CD14-positive monocyte (primary cell): Measurements from ENCODE around the gene RPRML. TPM values are rescaled to one million over a fixed set of nuclear protein-coding genes. Genes with fewer than 3 reads are reported as not detected.

Source experiments
- DNase-seq, 3 donors: peaks; one replicate each; pipeline ENCODE4 v3.0.0-alpha.2; 2011 to 2022
- H2AFZ ChIP-seq: 2 replicates; pipeline ENCODE4 v1.6.0; 2012; ENCODE audit warnings: mild to moderate bottlenecking, low read depth, low read length, inconsistent platforms; ENCODE audit not compliant: insufficient read depth, poor library complexity, severe bottlenecking
- H3K27ac ChIP-seq, 2 donors: 1 replicate in 1 of 2; 2 replicates in 1 of 2; pipeline ENCODE4 v1.5.1; 2012 to 2013; ENCODE audit warnings: low read length in 2 of 2, control low read depth in 1 of 2, inconsistent platforms in 1 of 2, low read depth in 1 of 2, mild to moderate bottlenecking in 1 of 2
- H3K27me3 ChIP-seq, 2 donors: one replicate each; pipeline versions ENCODE4 v1.6.0 to v1.6.1; 2011 to 2013; ENCODE audit warnings: low read length in 2 of 2; ENCODE audit not compliant: control insufficient read depth in 2 of 2, insufficient read depth in 2 of 2
- H3K36me3 ChIP-seq, 2 donors: replicated peaks in 1 of 2; 1 replicate in 1 of 2; 2 replicates in 1 of 2; pipeline versions ENCODE4 v1.5.1 to v1.6.1; 2012 to 2013; ENCODE audit warnings: low read length in 2 of 2, control low read depth in 1 of 2, inconsistent platforms in 1 of 2, mild to moderate bottlenecking in 1 of 2; ENCODE audit not compliant: insufficient read depth in 2 of 2, control insufficient read depth in 1 of 2
- H3K4me1 ChIP-seq, 2 donors: 1 replicate in 1 of 2; 2 replicates in 1 of 2; pipeline versions ENCODE4 v1.5.1 to v1.6.1; 2012 to 2013; ENCODE audit warnings: low read length in 2 of 2, control low read depth in 1 of 2, inconsistent platforms in 1 of 2, mild to moderate bottlenecking in 1 of 2, moderate library complexity in 1 of 2; ENCODE audit not compliant: insufficient read depth in 2 of 2, control insufficient read depth in 1 of 2
- H3K4me2 ChIP-seq: replicated peaks from 2 replicates; pipeline ENCODE3; 2012; ENCODE audit warnings: low read length, moderate library complexity, mild to moderate bottlenecking; ENCODE audit not compliant: poor library complexity, severe bottlenecking; ENCODE audit errors: extremely low read depth
- H3K4me3 ChIP-seq, 3 experiments: fragments of 200-600 bp in 1 of 3; sonication (generic) in 1 of 3; replicated peaks in 1 of 3; 1 replicate in 2 of 3; 2 replicates in 1 of 3; pipeline ENCODE4 v1.5.1; 2011 to 2013; ENCODE audit warnings: low read length in 3 of 3, mild to moderate bottlenecking in 3 of 3, control low read depth in 2 of 3, low read depth in 2 of 3, inconsistent platforms in 1 of 3, moderate library complexity in 1 of 3
- H3K79me2 ChIP-seq: 2 replicates; pipeline ENCODE4 v1.6.0; 2012; ENCODE audit warnings: mild to moderate bottlenecking, control low read depth, inconsistent platforms, low read length, moderate library complexity; ENCODE audit not compliant: insufficient read depth
- H3K9ac ChIP-seq: 2 replicates; pipeline ENCODE4 v1.6.0; 2017; ENCODE audit warnings: low read length, mild to moderate bottlenecking; ENCODE audit not compliant: insufficient read depth, poor library complexity, severe bottlenecking
- H3K9me3 ChIP-seq, 2 donors: replicated peaks in 1 of 2; 1 replicate in 1 of 2; 2 replicates in 1 of 2; pipeline versions ENCODE4 v1.5.1 to v1.6.1; 2012 to 2013; ENCODE audit warnings: low read length in 2 of 2, control low read depth in 1 of 2; ENCODE audit not compliant: control insufficient read depth in 1 of 2, insufficient read depth in 1 of 2
- H4K20me1 ChIP-seq: 2 replicates; pipeline ENCODE4 v1.6.0; 2012; ENCODE audit warnings: mild to moderate bottlenecking, low read length, control low read depth, moderate library complexity; ENCODE audit not compliant: insufficient read depth
- H3K27ac Mint-ChIP-seq, 7 donors: one replicate each; pipeline ENCODE4 v1.8.0; 2020; ENCODE audit warnings: mild to moderate bottlenecking in 7 of 7, mixed read lengths in 7 of 7, moderate library complexity in 6 of 7, inconsistent platforms in 2 of 7
- H3K27me3 Mint-ChIP-seq, 3 donors: one replicate each; pipeline ENCODE4 v1.8.0; 2021 to 2022; ENCODE audit warnings: low read depth in 3 of 3, mild to moderate bottlenecking in 3 of 3, mixed read lengths in 3 of 3, moderate library complexity in 3 of 3, inconsistent platforms in 1 of 3
- H3K36me3 Mint-ChIP-seq, 2 donors: one replicate each; pipeline ENCODE4 v1.8.0; 2020; ENCODE audit warnings: mixed read lengths in 2 of 2, inconsistent platforms in 1 of 2, mild to moderate bottlenecking in 1 of 2
- H3K4me1 Mint-ChIP-seq: one replicate; pipeline ENCODE4 v1.8.0; 2020; ENCODE audit warnings: mild to moderate bottlenecking, mixed read lengths
- H3K4me3 Mint-ChIP-seq, 2 donors: one replicate each; pipeline ENCODE4 v1.8.0; 2020; ENCODE audit warnings: mild to moderate bottlenecking in 2 of 2, mixed read lengths in 2 of 2, moderate library complexity in 1 of 2
- H3K9me3 Mint-ChIP-seq, 7 donors: one replicate each; pipeline ENCODE4 v1.8.0; 2020 to 2022; ENCODE audit warnings: mixed read lengths in 7 of 7, mild to moderate bottlenecking in 6 of 7, moderate library complexity in 6 of 7, inconsistent platforms in 2 of 7
- WGBS: methylation state at CpG from one replicate; pipeline ENCODE4 v1.1.5; 2013; ENCODE audit warnings: missing lambda C conversion rate; ENCODE audit not compliant: insufficient coverage; 5-methylcytosine and 5-hydroxymethylcytosine counted together
- intact Hi-C, 2 donors: fragments of 100-400 bp; cut with micrococcal nuclease; formaldehyde crosslinking; loops; one replicate each; pipeline versions ENCODE4 v1.15.0 to v1.15.1; 2023
- polyA plus RNA-seq, 3 donors: library from polyadenylated mRNA; depleted of rRNA in 1 of 3; unstranded in 2 of 3; stranded (reverse) in 1 of 3; fragments of 300-500 nt in 2 of 3; fragments of >200 nt in 1 of 3; fragmentation: Illumina TruSeq in 2 of 3; gene quantifications; 1 replicate in 2 of 3; 2 replicates in 1 of 3; pipeline ENCODE4 v1.2.3, GENCODE V29; 2012 to 2021
- TF ChIP-seq, protein P1 (sequence below): fragments of 200-600 bp; IDR thresholded peaks from one replicate; pipeline ENCODE4 v1.8.0; 2022; ENCODE audit warnings: antibody characterized with exemption, mild to moderate bottlenecking

The RPRML gene
- polyA plus RNA-seq, 3 donors = not detected

DNA sequence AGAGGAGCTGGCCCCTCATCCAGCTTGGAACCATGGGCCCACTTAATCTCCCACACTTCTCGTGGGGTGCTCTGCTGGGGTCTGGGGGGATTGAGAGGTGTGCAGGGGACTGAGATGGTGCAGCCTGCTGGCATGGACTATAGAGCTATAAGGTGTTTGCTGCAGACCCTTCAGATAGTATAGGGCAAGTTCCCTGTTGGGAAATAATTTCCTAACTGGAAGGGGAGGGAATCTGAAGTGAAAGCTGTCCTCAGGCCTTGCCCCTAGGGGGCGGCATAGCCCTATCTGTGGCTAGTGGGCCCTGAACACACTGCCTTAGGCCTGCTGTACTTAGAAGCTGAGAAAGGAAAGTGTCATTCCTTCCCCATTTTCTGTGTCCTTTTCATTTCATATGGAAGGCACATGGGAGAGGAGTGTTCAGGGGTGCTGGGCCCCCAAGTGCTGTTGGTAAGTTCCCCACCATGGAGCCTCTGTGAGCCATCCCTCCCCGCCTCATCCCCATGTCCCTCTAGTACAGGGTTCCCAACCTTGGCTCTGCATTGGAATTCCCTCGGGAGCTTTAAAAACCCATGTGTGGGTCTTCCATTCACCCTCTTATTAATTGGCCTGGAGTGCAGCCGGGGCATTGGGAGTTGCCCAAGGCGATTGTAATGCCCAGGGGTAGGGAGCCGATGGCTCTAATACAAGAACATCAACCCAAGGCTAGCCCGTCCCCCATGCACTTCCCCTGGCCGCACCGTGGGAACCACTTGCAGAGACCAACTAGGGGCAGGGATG lies 36.4 kb downstream of the RPRML start:
- Histone ChIP-seq H3K27me3 (peaks cover 0 to 4% of the 10 kb centered on the region in 2 donors), H3K4me2 (no peak overlapping the region), H3K9ac (no peak overlapping the region), H3K79me2 (no peaks in the 10 kb centered on the region), H3K4me3 (no peak overlapping the region), H3K4me1 (peaks cover 4 to 11% of the 10 kb centered on the region in 2 donors), H3K27ac (no peak overlapping the region), H4K20me1 (peaks cover 22% of the 10 kb centered on the region), H3K36me3 (peaks cover 30 to 46% of the 10 kb centered on the region in 2 donors), H3K9me3 (no peaks in the 10 kb centered on the region), H2AFZ (no peak overlapping the region)
- WGBS = 63% methylated on average over 7 of the region's 10 CpGs
- TF ChIP-seq, protein P1, sequence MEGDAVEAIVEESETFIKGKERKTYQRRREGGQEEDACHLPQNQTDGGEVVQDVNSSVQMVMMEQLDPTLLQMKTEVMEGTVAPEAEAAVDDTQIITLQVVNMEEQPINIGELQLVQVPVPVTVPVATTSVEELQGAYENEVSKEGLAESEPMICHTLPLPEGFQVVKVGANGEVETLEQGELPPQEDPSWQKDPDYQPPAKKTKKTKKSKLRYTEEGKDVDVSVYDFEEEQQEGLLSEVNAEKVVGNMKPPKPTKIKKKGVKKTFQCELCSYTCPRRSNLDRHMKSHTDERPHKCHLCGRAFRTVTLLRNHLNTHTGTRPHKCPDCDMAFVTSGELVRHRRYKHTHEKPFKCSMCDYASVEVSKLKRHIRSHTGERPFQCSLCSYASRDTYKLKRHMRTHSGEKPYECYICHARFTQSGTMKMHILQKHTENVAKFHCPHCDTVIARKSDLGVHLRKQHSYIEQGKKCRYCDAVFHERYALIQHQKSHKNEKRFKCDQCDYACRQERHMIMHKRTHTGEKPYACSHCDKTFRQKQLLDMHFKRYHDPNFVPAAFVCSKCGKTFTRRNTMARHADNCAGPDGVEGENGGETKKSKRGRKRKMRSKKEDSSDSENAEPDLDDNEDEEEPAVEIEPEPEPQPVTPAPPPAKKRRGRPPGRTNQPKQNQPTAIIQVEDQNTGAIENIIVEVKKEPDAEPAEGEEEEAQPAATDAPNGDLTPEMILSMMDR = peak; percentile 79
- Mint-ChIP-seq H3K9me3 (peaks cover 0 to 2% (median 0%) of the 10 kb centered on the region in 7 donors), H3K36me3 (peaks cover 39 to 45% of the 10 kb centered on the region in 2 donors), H3K27ac (no peak overlapping the region), H3K4me1 (peaks cover 19% of the 10 kb centered on the region), H3K27me3 (peaks cover 6 to 17% (median 14%) of the 10 kb centered on the region in 3 donors), H3K4me3 (no peak overlapping the region)
- peak; percentile 12 to 33 (median 30) for DNase-seq
- intact Hi-C loops = loop anchor here in 1 of 2 donors (5.0 kb wide), 1 partner anchor 100 kb away; no protein-coding TSS in a partner anchor

GRCh38 chr17:46940692-46941404 lies 38.2 kb downstream of the RPRML start:
- H3K27me3 Mint-ChIP-seq = peaks cover 6 to 17% (median 14%) of the 10 kb centered on the region in 3 donors
- H3K27me3 ChIP-seq = peaks cover 0 to 4% of the 10 kb centered on the region in 2 donors
- intact Hi-C loops = loop anchor here (2.0 to 5.0 kb wide), 2 partner anchors 98 to 99 kb away; no protein-coding TSS in a partner anchor
- peaks cover 22% of the 10 kb centered on the region for H4K20me1 ChIP-seq
- H3K36me3 Mint-ChIP-seq = peaks cover 57 to 63% of the 10 kb centered on the region in 2 donors
- no peak overlapping the region for H3K4me2 ChIP-seq
- no peaks in the 10 kb centered on the region for H3K79me2 ChIP-seq
- no peak overlapping the region for H3K4me3 ChIP-seq
- H3K36me3 ChIP-seq = peaks cover 47 to 63% of the 10 kb centered on the region in 2 donors
- TF ChIP-seq, protein P1 = peak; percentile 91
- peaks cover 19% of the 10 kb centered on the region for H3K4me1 Mint-ChIP-seq
- 17% methylated on average over 2 of the region's 7 CpGs for WGBS
- peaks cover 4 to 11% of the 10 kb centered on the region in 2 donors for H3K4me1 ChIP-seq
- peak overlapping the region in 2 of 7 donors; percentile 12 to 63 for H3K27ac Mint-ChIP-seq
- no peak overlapping the region for H3K4me3 Mint-ChIP-seq
- peak; percentile 43 to 60 (median 51) for DNase-seq
- no peak overlapping the region for H3K9ac ChIP-seq
- H3K9me3 ChIP-seq = no peaks in the 10 kb centered on the region
- no peak overlapping the region for H3K27ac ChIP-seq
- no peak overlapping the region for H2AFZ ChIP-seq
- H3K9me3 Mint-ChIP-seq = peaks cover 0 to 2% (median 0%) of the 10 kb centered on the region in 7 donors
